DOHH2 (cell line): ENCODE results near the gene SHISA7.

Source experiments
- H3F3A ChIP-seq: fragments of 200-600 bp; sonication (generic), shearing (Covaris generic); 2 replicates; pipeline ENCODE4 v1.6.0; 2016; ENCODE audit warnings: antibody characterized with exemption, mild to moderate bottlenecking; ENCODE audit not compliant: control insufficient read depth, insufficient read depth
- H3K27ac ChIP-seq: fragments of 200-600 bp; sonication (generic); 2 replicates; pipeline ENCODE4 v1.5.1; 2014; ENCODE audit warnings: low read depth, mild to moderate bottlenecking, low read length, moderate library complexity
- H3K27me3 ChIP-seq: fragments of 200-600 bp; sonication (generic); 2 replicates; pipeline ENCODE4 v1.6.1; 2014; ENCODE audit warnings: mild to moderate bottlenecking, low read length, mixed read lengths; ENCODE audit not compliant: control insufficient read depth
- H3K36me3 ChIP-seq: fragments of 200-600 bp; sonication (generic); 2 replicates; pipeline ENCODE4 v1.6.1; 2014; ENCODE audit warnings: mild to moderate bottlenecking, low read length, moderate library complexity, mixed read lengths; ENCODE audit not compliant: control insufficient read depth
- H3K4me1 ChIP-seq: fragments of 200-600 bp; sonication (generic); 2 replicates; pipeline ENCODE4 v1.6.1; 2014; ENCODE audit warnings: mild to moderate bottlenecking, low read length, mixed read lengths; ENCODE audit not compliant: control insufficient read depth
- H3K4me2 ChIP-seq: fragments of 200-600 bp; sonication (generic); 2 replicates; pipeline ENCODE4 v1.6.0; 2014; ENCODE audit warnings: mild to moderate bottlenecking, low read length, moderate library complexity
- H3K4me3 ChIP-seq: fragments of 200-600 bp; sonication (generic); 2 replicates; pipeline ENCODE4 v1.5.1; 2014; ENCODE audit warnings: mild to moderate bottlenecking, low read length, mixed read lengths
- H3K79me2 ChIP-seq: fragments of 200-600 bp; sonication (generic); 2 replicates; pipeline ENCODE4 v1.6.1; 2014; ENCODE audit warnings: mild to moderate bottlenecking, low read length, mixed read lengths; ENCODE audit not compliant: control insufficient read depth
- H3K9me2 ChIP-seq: fragments of 200-600 bp; sonication (generic); replicated peaks from 2 replicates; pipeline ENCODE4 v1.6.1; 2014; ENCODE audit warnings: mild to moderate bottlenecking, low read length, mixed read lengths; ENCODE audit not compliant: control insufficient read depth
- H3K9me3 ChIP-seq: fragments of 200-600 bp; sonication (generic); 2 replicates; pipeline ENCODE4 v1.6.1; 2014; ENCODE audit warnings: antibody characterized with exemption, low read length, mixed read lengths; ENCODE audit not compliant: control insufficient read depth, insufficient read depth
- H4K20me1 ChIP-seq: fragments of 200-600 bp; sonication (generic); 2 replicates; pipeline ENCODE4 v1.6.0; 2014; ENCODE audit warnings: low read depth, mild to moderate bottlenecking, antibody characterized with exemption, low read length, moderate library complexity; ENCODE audit not compliant: control insufficient read depth, insufficient read depth
- EZH2phosphoT487 ChIP-seq: fragments of 200-600 bp; sonication (generic); IDR thresholded peaks from 2 replicates; pipeline ENCODE4 v1.6.1; 2017; ENCODE audit warnings: borderline replicate concordance, mild to moderate bottlenecking, antibody characterized with exemption, low read length, moderate library complexity, mixed read lengths
- TF ChIP-seq, protein P1 (sequence below): fragments of 200-600 bp; sonication (generic); IDR thresholded peaks from one replicate; pipeline ENCODE4 v1.5.1; 2014; ENCODE audit warnings: antibody characterized with exemption, mild to moderate bottlenecking, low read depth, low read length; ENCODE audit not compliant: poor library complexity, severe bottlenecking

The SHISA7 gene

DNA sequence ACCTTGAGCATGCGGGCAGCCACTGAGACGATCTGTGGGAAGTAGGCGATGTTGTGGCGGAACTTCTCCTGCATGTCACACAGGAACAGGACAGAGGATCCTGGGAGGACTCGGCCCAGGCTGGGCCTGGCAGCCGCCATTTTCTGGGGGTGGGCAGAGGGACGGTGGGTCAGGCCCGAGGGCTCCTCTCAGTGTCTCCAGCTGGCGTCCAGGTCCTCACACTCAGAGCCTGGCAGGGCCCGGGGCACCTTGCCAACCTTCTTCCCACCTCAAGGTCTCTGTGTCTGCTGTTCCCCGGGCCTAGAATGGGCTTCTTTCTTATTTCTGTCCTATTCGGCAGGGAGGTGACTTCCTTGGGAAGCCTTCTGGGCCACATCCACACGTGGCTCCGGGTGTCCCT is 13.2 kb upstream of the SHISA7 start:
- Histone ChIP-seq H3F3A (peaks cover 11% of the 10 kb centered on the region), H4K20me1 (0 out of 2 replicates have a peak, but pooled peaks cover 3% of the 10 kb centered on the region), H3K4me3 (no peak overlapping the region), H3K27me3 (peaks cover 8% of the 10 kb centered on the region), H3K9me2 (no peaks in the 10 kb centered on the region), H3K79me2 (peaks cover 16% of the 10 kb centered on the region), H3K4me2 (no peak overlapping the region), H3K9me3 (no peaks in the 10 kb centered on the region), H3K36me3 (no peaks in the 10 kb centered on the region), H3K4me1 (peaks cover 11% of the 10 kb centered on the region), H3K27ac (no peak overlapping the region)
- TF ChIP-seq EZH2phosphoT487 = no peak
- TF ChIP-seq, protein P1, sequence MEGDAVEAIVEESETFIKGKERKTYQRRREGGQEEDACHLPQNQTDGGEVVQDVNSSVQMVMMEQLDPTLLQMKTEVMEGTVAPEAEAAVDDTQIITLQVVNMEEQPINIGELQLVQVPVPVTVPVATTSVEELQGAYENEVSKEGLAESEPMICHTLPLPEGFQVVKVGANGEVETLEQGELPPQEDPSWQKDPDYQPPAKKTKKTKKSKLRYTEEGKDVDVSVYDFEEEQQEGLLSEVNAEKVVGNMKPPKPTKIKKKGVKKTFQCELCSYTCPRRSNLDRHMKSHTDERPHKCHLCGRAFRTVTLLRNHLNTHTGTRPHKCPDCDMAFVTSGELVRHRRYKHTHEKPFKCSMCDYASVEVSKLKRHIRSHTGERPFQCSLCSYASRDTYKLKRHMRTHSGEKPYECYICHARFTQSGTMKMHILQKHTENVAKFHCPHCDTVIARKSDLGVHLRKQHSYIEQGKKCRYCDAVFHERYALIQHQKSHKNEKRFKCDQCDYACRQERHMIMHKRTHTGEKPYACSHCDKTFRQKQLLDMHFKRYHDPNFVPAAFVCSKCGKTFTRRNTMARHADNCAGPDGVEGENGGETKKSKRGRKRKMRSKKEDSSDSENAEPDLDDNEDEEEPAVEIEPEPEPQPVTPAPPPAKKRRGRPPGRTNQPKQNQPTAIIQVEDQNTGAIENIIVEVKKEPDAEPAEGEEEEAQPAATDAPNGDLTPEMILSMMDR = no peak

DNA sequence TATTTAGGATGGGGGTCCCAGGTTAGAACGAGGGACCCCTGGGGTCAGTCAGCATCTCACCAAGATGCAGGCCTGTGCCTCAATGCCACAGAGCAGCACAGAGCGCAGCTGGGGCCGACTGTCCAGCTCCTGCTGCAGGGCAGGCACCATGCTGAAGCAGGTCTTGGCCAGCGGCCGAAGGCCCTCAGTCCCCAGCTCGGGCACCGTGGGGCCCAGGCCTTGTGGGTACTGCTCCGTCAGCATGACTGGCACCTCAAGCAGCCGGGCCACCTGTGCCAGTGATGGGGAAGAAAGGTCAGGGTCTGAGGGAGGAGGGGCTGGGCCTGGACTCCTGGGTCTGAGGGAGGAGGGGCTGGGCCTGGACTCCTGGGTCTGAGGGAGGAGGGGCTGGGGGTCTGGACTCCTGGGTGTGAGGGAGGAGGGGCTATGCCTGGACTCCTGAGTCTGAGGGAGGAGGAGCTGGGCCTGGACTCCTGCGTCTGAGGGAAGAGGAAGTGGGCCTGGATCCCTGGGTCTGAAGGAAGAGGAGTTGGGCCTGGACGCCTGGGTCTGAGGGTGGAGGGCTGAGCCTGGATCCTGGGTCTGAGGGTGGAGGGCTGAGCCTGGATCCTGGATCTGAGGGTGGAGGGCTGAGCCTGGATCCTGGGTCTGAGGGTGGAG is 12.6 kb upstream of the SHISA7 start:
- H3K9me3 ChIP-seq = no peaks in the 10 kb centered on the region
- H3K4me2 ChIP-seq = no peak overlapping the region
- TF ChIP-seq, protein P1 = no peak
- TF ChIP-seq EZH2phosphoT487 = no peak
- no peaks in the 10 kb centered on the region for H3K36me3 ChIP-seq
- H3K27ac ChIP-seq = no peak overlapping the region
- peaks cover 9% of the 10 kb centered on the region for H3F3A ChIP-seq
- peaks cover 9% of the 10 kb centered on the region for H3K27me3 ChIP-seq
- H3K79me2 ChIP-seq = peaks cover 10% of the 10 kb centered on the region
- no peak overlapping the region for H3K4me3 ChIP-seq
- H3K4me1 ChIP-seq = peaks cover 5% of the 10 kb centered on the region
- no peaks in the 10 kb centered on the region for H3K9me2 ChIP-seq
- 0 out of 2 replicates have a peak, but pooled peaks cover 2% of the 10 kb centered on the region for H4K20me1 ChIP-seq

DNA sequence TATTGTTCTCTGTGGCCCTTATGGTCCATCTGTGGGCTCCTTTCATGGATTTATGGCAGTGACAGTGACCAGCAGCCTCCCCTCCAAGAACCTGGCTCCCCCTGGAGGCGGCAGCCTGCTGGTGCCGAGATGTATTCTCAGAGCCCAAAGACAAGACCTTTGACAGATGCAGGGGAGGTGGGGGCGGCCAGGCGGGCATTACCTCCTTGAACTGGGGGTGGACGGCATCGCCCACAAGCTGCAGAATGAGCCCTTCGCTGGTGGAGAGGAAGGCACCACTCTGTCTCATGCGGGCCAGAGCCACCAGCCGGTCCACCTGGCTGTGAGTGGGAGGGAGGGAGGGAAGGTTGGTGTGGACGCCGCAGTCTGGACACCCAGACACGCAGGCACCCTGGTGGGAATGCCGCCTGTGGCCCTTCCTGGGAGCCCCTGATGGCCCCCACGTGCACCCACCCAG is 11.7 kb upstream of the SHISA7 start:
- Histone ChIP-seq H3K4me1 (0 out of 2 replicates have a peak, but pooled peaks cover 3% of the 10 kb centered on the region), H3K79me2 (peaks cover 5% of the 10 kb centered on the region), H3K9me3 (no peaks in the 10 kb centered on the region), H3K4me3 (no peak overlapping the region), H4K20me1 (no peaks in the 10 kb centered on the region), H3K9me2 (no peaks in the 10 kb centered on the region), H3K27ac (no peak overlapping the region), H3K27me3 (peaks cover 9% of the 10 kb centered on the region), H3F3A (peaks cover under 1% of the 10 kb centered on the region), H3K36me3 (no peaks in the 10 kb centered on the region), H3K4me2 (no peak overlapping the region)
- TF ChIP-seq EZH2phosphoT487 = no peak
- TF ChIP-seq, protein P1 = peak; percentile 84
